Ishikawa (cell line): ENCODE measurements around the gene TKTL2.

Experiments
- EP300 ChIP-seq: IDR thresholded peaks from 2 replicates; pipeline ENCODE4 v1.6.1; 2012; ENCODE audit warnings: borderline replicate concordance
- FOXM1 ChIP-seq: IDR thresholded peaks from 2 replicates; pipeline ENCODE4 v1.6.1; 2012; ENCODE audit warnings: low read depth, borderline replicate concordance
- MAX ChIP-seq: IDR thresholded peaks from 2 replicates; pipeline ENCODE4 v1.6.1; 2012
- NFIC ChIP-seq: IDR thresholded peaks from 2 replicates; pipeline ENCODE4 v1.6.1; 2012
- RAD21 ChIP-seq: IDR thresholded peaks from 2 replicates; pipeline ENCODE4 v1.6.1; 2012; ENCODE audit warnings: low read depth
- TAF1 ChIP-seq: IDR thresholded peaks from 2 replicates; pipeline ENCODE4 v1.6.1; 2012; ENCODE audit warnings: low read depth, mild to moderate bottlenecking
- TCF12 ChIP-seq: IDR thresholded peaks from 2 replicates; pipeline ENCODE4 v1.6.1; 2012; ENCODE audit warnings: low read depth

- no peak for TF ChIP-seq RAD21
- TF ChIP-seq MAX = no peak
- no peak for TF ChIP-seq NFIC
- no peak for TF ChIP-seq TCF12
- no peak for TF ChIP-seq EP300
- TF ChIP-seq FOXM1 = no peak
- TF ChIP-seq TAF1 = no peak
These were observed 11.0 kb downstream of the TKTL2 start for GRCh38 chr4:163462556-163462955.
